Measurements from ENCODE around the gene DHRS13. TPM values are rescaled to one million over a fixed set of nuclear protein-coding genes. Genes with fewer than 3 reads are reported as not detected.

The DHRS13 gene
- total and polyA plus RNA-seq, 2 donors (not counting 3 experiments of a cell fraction or from before 2014, with no cell fraction given): 7.2 to 9.3 TPM

GRCh38 chr17:28944343-28944742 lies 41.5 kb upstream of the DHRS13 start:
- H3K9ac ChIP-seq (replicated peaks; ENCODE audit: extremely low read depth, insufficient read depth, low read length): no peak overlapping the region
- TF ChIP-seq CTCF (IDR thresholded peaks at IDR 0.05; ENCODE audit: extremely low read depth in 1 of 2, insufficient read depth in 1 of 2, low read depth in 1 of 2, low read length in 2 of 2): no peak
- TF ChIP-seq EZH2 (IDR thresholded peaks at IDR 0.05; ENCODE audit: borderline replicate concordance, low read depth, low read length, severe bottlenecking): no peak
- TF ChIP-seq JUN (IDR thresholded peaks at IDR 0.05; ENCODE audit: borderline replicate concordance, insufficient read depth, insufficient read length, low read depth): no peak
- no peak for TF ChIP-seq MYC (IDR thresholded peaks at IDR 0.05; ENCODE audit: low read depth, low read length)
- no peak for TF ChIP-seq POLR2AphosphoS5 (IDR thresholded peaks at IDR 0.05; ENCODE audit: insufficient read depth, low read depth, low read length)
- no peaks in the 10 kb centered on the region for H3K9me1 ChIP-seq (replicated peaks; ENCODE audit: control insufficient read depth, extremely low read depth, insufficient read depth, low read length)
- POLR2A ChIA-PET: interaction anchor here (0.6 kb wide), 1 partner anchor 88 kb away, joined by 4 read pairs; no protein-coding TSS in a partner anchor
- peaks cover 6% of the 10 kb centered on the region for H4K20me1 ChIP-seq (replicated peaks; ENCODE audit: control insufficient read depth, extremely low read depth, insufficient read depth, low read length)
- H3K4me1 ChIP-seq (ENCODE audit: control insufficient read depth, extremely low read depth, insufficient read depth, low read length): peaks cover 45% of the 10 kb centered on the region
- FAIRE-seq (no peak), DNase-seq (ENCODE audit: low read depth, low spot score) (no peak)
- H3K4me3 ChIP-seq (replicated peaks in 1 of 3; ENCODE audit: insufficient read depth in 1 of 3, low read depth in 1 of 3, low read length in 3 of 3): no peak overlapping the region
- no TSS peak for BruUV-seq (replicated peaks)
- H3K79me2 ChIP-seq (ENCODE audit: control insufficient read depth, insufficient read depth, low read length): peaks cover 82% of the 10 kb centered on the region
- CTCF ChIA-PET: interaction anchor here (1.0 to 2.4 kb wide), 3 partner anchors 9 to 217 kb away, joined by 3 to 9 read pairs (median 5); no protein-coding TSS in a partner anchor
- H3K9me3 ChIP-seq (replicated peaks; ENCODE audit: control insufficient read depth, insufficient read depth, low read length): no peaks in the 10 kb centered on the region
- intact Hi-C loops (cut with micrococcal nuclease) (no loop called here), dilution Hi-C loops (cut with MboI; ENCODE audit: extremely low pct_ligation_motif_present, low sequenced_read_pairs) (no loop called here)
- H3K27me3 ChIP-seq (ENCODE audit: control insufficient read depth in 2 of 2, insufficient read depth in 2 of 2, low read length in 2 of 2): no peaks in the 10 kb centered on the region
- no peaks in the 10 kb centered on the region for H3K36me3 ChIP-seq (ENCODE audit: control insufficient read depth in 2 of 2, extremely low read depth in 1 of 2, insufficient read depth in 2 of 2, low read length in 2 of 2)
- no peak overlapping the region for H2AFZ ChIP-seq (ENCODE audit: low read depth, low read length)
- no peak overlapping the region for H3K27ac ChIP-seq (ENCODE audit: insufficient read depth, low read depth, low read length)
- no peak overlapping the region for H3K4me2 ChIP-seq (ENCODE audit: insufficient read depth, low read length)

- no peak overlapping the region for H3K9ac ChIP-seq (replicated peaks; ENCODE audit: extremely low read depth, insufficient read depth, low read length)
- H3K27me3 ChIP-seq (ENCODE audit: control insufficient read depth in 2 of 2, insufficient read depth in 2 of 2, low read length in 2 of 2): no peaks in the 10 kb centered on the region
- DNase-seq (ENCODE audit: low read depth, low spot score): no peak
- H3K36me3 ChIP-seq (ENCODE audit: control insufficient read depth in 2 of 2, extremely low read depth in 1 of 2, insufficient read depth in 2 of 2, low read length in 2 of 2): no peaks in the 10 kb centered on the region
- intact Hi-C loops (cut with micrococcal nuclease) (no loop called here), dilution Hi-C loops (cut with MboI; ENCODE audit: extremely low pct_ligation_motif_present, low sequenced_read_pairs) (no loop called here)
- H3K27ac ChIP-seq (ENCODE audit: insufficient read depth, low read depth, low read length): no peak overlapping the region
- peaks cover 36% of the 10 kb centered on the region for H3K4me1 ChIP-seq (ENCODE audit: control insufficient read depth, extremely low read depth, insufficient read depth, low read length)
- BruUV-seq (replicated peaks): no TSS peak
- no peak overlapping the region for H3K4me2 ChIP-seq (ENCODE audit: insufficient read depth, low read length)
- H3K79me2 ChIP-seq (ENCODE audit: control insufficient read depth, insufficient read depth, low read length): peaks cover 82% of the 10 kb centered on the region
- no peak overlapping the region for H2AFZ ChIP-seq (ENCODE audit: low read depth, low read length)
- H3K9me1 ChIP-seq (replicated peaks; ENCODE audit: control insufficient read depth, extremely low read depth, insufficient read depth, low read length): no peaks in the 10 kb centered on the region
- no peak overlapping the region for H3K4me3 ChIP-seq (replicated peaks in 1 of 3; ENCODE audit: insufficient read depth in 1 of 3, low read depth in 1 of 3, low read length in 3 of 3)
- TF ChIP-seq MYC (IDR thresholded peaks at IDR 0.05; ENCODE audit: low read depth, low read length): no peak
- TF ChIP-seq GATA2 (IDR thresholded peaks at IDR 0.05; ENCODE audit: insufficient read depth, insufficient read length, low read depth, low read length): no peak
- no peak for TF ChIP-seq FOS (IDR thresholded peaks at IDR 0.05; ENCODE audit: borderline replicate concordance, insufficient read depth, low read length)
- no peaks in the 10 kb centered on the region for H3K9me3 ChIP-seq (replicated peaks; ENCODE audit: control insufficient read depth, insufficient read depth, low read length)
- peak; percentile 48 for FAIRE-seq
- ChIA-PET CTCF (no interaction called here), POLR2A (no interaction called here)
- H4K20me1 ChIP-seq (replicated peaks; ENCODE audit: control insufficient read depth, extremely low read depth, insufficient read depth, low read length): peaks cover 6% of the 10 kb centered on the region
Observed at GRCh38 chr17:28942925-28943324, 40.0 kb upstream of the DHRS13 start.

Measured in endothelial cell of umbilical vein (primary cell).